ENCODE data around the gene LRRC74A. TPM values are rescaled to one million over a fixed set of nuclear protein-coding genes. Genes with fewer than 3 reads are reported as not detected.
A peak's percentile ranks its signal among the peaks of the same experiment; 100 is the strongest.
"Not testable (repeated sequence)": the region's sequence is repeated elsewhere in the genome, so short reads cannot be mapped to it uniquely, and the experiment has no call there.

LRRC74A gene
- total RNA-seq, 1 experiment from 2014 or later = not detected

- no peak for DNase-seq (ENCODE audit: low read depth)
Measured at GRCh38 chr14:76884853-76885276, 58.7 kb downstream of the LRRC74A start.

GRCh38 chr14:76887191-76887590, 61.0 kb downstream of the LRRC74A start:
- DNase-seq (ENCODE audit: low read depth) = peak; percentile 49

GRCh38 chr14:76891391-76891790, 65.2 kb downstream of the LRRC74A start:
- DNase-seq (ENCODE audit: low read depth) = peak; percentile 60

DNA sequence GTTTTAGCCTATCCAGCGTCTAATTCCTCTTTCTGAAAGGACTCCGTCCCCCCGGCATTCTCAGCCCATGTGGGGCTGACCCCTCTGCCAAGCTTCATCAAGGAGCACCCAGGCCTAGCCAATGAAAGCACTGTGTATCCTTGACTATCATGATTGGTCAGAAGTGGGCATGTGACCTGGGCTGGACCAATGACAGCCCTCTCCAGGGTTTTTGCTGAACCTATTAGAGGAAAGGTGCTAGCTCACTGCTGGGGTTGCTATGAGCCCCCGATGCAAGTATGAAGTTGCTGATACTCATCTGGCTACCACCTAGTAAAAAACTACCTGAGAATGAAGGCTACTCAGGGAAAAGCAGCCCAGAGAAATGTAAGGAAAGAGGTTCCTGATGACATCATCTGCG, 68.1 kb downstream of the LRRC74A start:
- peak; percentile 26 for DNase-seq (ENCODE audit: low read depth)

- DNase-seq (ENCODE audit: low read depth) = not testable (repeated sequence)
Measured at GRCh38 chr14:76898006-76898405, 71.8 kb downstream of the LRRC74A start.

GRCh38 chr14:76900682-76901081, 74.5 kb downstream of the LRRC74A start:
- DNase-seq (ENCODE audit: low read depth) = peak; percentile 25

- DNase-seq (ENCODE audit: low read depth) = peak; percentile 91
Measured at GRCh38 chr14:76901171-76902055, 75.2 kb downstream of the LRRC74A start.

- DNase-seq (ENCODE audit: low read depth) = no peak
Measured at GRCh38 chr14:76902591-76902990, 76.4 kb downstream of the LRRC74A start.

GRCh38 chr14:76904100-76904739, 78.0 kb downstream of the LRRC74A start:
- DNase-seq (ENCODE audit: low read depth) = peak; percentile 88

GRCh38 chr14:76904740-76905569, 78.7 kb downstream of the LRRC74A start:
- peak; percentile 99 for DNase-seq (ENCODE audit: low read depth)

DNA sequence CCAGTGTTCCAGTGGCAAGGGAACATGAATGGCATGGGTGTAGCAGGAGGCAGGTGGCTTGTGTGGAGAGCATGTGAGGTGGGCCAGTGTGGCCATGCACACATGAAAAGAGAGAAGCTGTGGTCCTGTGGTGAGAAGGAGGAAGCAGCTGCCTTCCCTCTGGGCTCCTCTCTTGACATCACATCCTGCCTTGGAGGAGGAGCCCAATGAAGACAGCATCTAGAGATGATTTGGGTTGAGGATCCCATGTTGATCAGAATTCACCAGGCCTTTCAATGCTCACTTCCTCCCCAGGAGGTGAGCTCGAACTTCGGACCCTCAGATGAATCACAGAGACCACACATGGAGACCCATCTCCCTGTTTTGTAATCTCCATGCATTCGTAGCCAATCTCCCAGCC, 82.6 kb downstream of the LRRC74A start:
- DNase-seq (ENCODE audit: low read depth) = no peak

GRCh38 chr14:76909266-76909665, 83.1 kb downstream of the LRRC74A start:
- peak; percentile 27 for DNase-seq (ENCODE audit: low read depth)

GRCh38 chr14:76910371-76910890, 84.2 kb downstream of the LRRC74A start:
- DNase-seq (ENCODE audit: low read depth) = no peak

DNA sequence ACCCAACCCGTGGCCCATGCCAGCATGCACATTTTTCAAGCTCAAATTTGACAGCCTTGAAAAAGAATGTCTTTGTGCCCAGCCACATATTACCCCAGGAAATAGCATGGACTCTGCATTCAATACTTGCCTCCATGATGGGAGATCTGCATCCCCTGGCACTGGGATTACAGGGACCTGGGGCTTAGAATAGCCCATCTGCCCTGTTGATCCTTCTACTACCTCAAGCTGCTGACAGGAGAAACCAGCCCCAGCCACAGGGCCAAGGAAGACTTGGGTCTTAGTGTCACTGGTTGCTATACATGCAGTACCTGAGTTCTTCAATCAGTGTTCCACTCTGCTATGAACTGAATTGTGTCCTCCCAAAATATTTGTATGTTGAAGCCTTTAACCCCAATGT, 85.3 kb downstream of the LRRC74A start:
- DNase-seq (ENCODE audit: low read depth) = no peak

- peak; percentile 51 for DNase-seq (ENCODE audit: low read depth)
Measured at GRCh38 chr14:76914533-76915081, 88.4 kb downstream of the LRRC74A start.

- DNase-seq (ENCODE audit: low read depth) = no peak
Measured at GRCh38 chr14:76916040-76916715, 90.0 kb downstream of the LRRC74A start.

GRCh38 chr14:76917158-76917596, 91.0 kb downstream of the LRRC74A start:
- DNase-seq (ENCODE audit: low read depth) = peak; percentile 82

GRCh38 chr14:76917745-76918255, 91.6 kb downstream of the LRRC74A start:
- DNase-seq (ENCODE audit: low read depth) = peak; percentile 72

DNA sequence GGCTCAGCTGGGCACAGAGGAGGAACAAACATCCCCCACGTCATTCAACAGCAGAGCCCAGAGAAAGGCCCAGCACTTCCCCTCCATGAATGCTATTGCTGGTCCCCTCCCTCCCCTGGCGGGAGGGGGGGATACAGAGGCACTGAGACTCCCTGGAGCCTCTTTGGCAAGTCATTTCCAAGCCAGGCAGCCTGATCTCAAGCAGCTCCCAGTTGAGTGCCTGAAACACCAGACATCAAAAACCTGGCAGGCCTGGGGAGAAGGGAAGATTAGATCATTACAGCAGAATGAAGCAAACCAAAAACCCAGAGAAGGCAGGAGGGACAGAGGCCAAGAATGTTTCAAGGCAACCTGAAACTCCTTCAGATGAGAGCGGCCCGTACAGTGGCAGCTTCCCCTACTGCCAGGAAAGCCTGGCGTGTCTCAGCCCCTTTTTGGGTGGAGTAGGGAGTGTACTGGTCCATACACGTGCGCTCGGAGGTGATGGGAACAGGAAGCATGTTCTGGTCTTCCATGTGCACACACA, 92.1 kb downstream of the LRRC74A start:
- peak; percentile 91 for DNase-seq (ENCODE audit: low read depth)

GRCh38 chr14:76918782-76919394, 92.7 kb downstream of the LRRC74A start:
- DNase-seq (ENCODE audit: low read depth) = peak; percentile 98
